HG03025 (cell line): Measurements from ENCODE around the gene FGFR2.

ENCODE experiments used
- ATAC-seq: cut with Tn5 transposase; IDR thresholded peaks from one replicate; pipeline ENCODE4 v1.9.1; 2021; ENCODE audit warnings: mild to moderate bottlenecking, moderate library complexity; ENCODE audit not compliant: unreplicated experiment, low FRiP score

The FGFR2 gene

GRCh38 chr10:121611393-121612159 is 13.3 kb upstream of the FGFR2 start:
- no peak for ATAC-seq

- ATAC-seq = no peak
These were observed 12.6 kb upstream of the FGFR2 start for GRCh38 chr10:121610798-121611323.

DNA sequence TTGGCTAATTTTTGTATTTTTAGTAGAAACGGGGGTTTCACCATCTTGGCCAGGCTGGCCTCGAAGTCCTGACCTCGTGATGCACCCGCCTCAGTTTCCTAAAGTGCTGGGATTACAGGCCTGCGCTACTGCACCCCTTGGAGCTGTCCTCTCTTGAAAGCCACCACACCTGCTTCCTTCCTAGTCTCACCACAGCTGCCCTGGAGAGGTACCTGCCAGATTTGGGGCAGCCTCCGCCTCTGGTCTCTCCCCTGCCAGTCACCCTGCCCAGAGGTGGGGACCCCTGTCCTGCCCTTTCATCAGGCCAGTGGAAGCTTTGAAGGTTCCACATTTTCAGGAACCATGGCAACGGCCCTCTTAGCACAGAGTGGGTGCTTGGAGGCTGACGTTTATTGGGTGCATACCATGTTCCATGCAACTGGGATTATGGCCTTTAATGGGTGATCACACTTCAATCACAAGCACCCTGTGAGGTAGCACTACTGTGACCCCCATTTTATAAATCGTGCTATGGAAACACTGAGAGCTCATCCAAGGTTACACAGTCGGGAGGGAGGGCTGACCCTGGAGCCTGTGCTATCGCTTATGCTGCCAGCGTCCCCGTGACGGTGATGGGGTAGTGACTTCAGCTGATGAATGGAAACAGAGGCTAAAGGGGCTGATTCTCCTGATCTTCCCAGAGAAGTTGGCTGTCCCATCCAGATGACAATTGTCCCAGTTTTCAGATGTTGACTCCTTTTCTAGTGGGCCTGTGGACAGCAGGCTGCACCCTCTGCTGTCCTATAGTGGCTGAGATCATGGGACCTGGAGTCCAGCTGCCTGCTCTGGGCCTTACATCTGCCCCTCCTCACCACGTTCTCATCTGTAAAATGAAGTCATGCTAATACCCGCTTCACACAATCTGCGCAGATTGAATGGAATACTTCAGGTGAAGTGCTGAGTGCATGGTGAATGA is 11.5 kb upstream of the FGFR2 start:
- ATAC-seq = no peak

DNA sequence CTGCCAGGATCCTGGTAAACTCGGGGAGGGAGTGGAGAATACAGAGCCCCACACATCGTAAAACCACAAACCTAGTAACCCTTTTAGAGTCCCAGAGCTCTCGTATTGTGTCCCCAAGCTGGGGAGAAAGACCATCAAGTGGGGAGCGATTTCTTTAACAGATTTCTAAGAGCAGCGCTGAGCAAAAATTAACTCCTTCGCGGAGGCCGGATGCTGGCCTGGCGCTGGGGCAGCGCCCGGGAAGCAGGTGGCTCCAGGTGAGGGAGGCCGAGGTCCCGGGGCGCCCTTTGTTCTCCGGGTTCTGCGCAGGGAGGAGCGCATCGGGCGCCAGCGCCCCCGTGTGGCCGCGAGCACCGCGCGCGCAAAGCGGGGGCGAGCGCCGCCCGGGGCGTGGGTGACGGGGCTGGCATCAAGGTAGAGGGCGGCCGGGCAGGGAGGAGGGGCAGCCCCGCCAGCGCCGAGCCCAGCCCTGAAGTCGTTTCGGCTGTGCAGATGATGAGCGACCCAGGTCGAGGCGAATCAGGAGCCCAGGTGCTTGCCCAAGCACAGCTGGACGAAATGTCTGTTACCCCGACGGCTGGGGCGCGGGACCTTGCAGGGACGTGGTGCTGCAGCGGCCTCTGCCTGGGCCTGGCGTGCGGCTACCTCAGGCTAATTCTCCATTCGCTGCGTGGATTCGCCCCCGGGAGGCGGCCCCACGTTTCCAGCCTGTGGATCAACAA is 10.4 kb upstream of the FGFR2 start:
- no peak for ATAC-seq

- ATAC-seq = no peak
These were observed 9.2 kb upstream of the FGFR2 start for GRCh38 chr10:121607310-121608055.

GRCh38 chr10:121605708-121606107 is 7.5 kb upstream of the FGFR2 start:
- no peak for ATAC-seq

- ATAC-seq = no peak
These were observed 3.2 kb upstream of the FGFR2 start for GRCh38 chr10:121601458-121601857.

- ATAC-seq = no peak
These were observed 2.4 kb upstream of the FGFR2 start for GRCh38 chr10:121600611-121601010.

DNA sequence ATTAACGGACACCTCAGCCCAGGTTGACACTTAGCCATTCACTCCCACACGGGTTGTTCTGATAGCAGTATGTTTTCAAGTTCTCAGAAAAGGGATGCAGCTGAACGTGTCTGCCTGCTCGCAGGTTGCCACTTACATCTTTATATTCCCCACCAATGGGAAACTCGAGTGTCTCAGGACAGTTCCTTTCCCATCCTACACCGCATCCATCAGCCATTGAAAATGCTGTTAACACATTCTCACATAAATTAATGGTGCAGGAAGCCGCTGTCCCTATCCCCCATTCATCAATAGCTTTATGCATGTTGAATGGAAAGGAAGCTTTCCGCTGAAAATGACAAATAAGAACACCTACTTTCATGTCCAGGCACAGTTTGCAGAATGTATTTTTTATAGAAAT is 1.7 kb upstream of the FGFR2 start:
- ATAC-seq = no peak

- no peak for ATAC-seq
These were observed 561 bp downstream of the FGFR2 start for GRCh38 chr10:121597504-121598262.

DNA sequence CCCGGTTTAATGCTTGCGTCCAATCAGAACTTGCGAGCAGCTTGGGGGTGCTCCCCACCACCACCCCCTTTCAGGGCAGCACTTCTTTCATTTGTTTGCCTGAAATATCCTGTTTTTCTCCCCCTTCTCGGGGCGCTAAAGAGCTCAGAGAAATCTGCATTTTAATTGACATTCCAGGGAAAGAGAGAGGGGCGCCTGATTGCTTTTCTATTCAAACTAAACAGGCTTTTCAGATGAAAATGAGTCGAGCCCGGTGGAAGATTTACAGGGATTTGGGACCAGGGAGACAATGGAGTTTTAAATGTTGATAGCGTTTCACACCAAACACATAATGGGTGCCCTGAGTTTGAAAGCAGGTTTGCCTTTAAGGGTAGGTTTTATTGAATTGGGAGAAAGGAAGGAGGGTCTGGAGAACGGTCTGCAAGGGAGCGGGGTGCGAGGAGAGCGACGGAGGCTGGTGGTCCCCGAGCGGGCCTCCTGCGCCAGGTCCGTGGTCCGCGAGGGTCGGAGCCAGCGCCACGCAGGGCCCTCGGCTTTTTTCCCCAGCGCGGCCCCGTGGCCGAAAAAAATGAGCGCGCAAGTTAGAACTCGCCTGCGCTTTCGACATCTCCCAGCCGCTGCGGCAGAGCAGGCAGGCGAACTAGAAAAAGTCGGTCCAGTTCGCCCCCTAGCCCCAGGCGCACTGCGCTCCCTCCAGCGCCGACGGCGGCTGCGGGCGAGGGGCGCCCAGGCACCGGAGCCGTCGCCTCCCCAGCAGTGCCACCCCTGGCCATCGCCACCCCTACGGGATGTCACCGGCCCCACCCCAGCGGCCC is 1.3 kb downstream of the FGFR2 start:
- ATAC-seq = no peak

DNA sequence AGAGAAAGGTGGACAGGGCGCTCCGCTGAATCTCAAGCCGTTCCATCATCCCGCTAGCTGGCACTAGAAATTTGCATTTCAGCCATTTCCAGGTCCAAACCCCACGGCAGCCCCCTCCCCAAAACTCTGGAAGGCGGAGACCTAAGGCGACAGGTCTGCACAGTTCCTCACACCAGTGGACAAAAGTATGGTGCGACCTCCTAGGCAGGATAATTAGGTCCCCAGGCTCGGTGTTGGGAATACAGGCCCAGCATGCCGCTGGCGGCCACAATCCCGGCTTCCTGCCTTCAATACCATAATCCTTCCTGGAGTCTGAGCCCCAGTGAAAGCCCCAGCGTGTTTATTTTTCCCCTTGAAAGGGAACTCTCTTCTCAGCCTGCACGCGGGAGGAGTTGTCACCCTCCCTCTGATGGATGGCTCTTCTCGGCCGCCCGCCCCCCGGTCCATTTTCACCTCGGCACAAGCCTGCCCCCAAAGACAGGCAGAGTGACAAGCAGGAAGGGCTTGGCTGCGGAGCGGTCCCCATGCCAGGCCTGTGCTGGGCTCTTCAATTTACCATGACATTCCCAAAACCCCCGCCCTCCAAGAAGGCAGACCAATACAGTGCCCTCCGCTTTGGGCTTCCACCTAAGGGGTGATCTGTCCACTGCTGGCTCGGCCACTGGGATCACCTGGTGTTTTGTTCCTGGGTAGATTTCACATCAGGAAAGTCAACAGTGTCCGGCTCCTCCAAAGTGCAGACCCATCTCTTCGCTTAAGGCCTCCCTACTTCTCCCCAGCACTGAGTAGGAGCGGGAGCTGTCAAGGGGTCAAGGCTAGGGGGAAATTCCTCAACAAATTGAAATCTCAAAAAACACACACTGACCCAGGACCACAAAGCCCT is 2.2 kb downstream of the FGFR2 start:
- ATAC-seq = no peak

DNA sequence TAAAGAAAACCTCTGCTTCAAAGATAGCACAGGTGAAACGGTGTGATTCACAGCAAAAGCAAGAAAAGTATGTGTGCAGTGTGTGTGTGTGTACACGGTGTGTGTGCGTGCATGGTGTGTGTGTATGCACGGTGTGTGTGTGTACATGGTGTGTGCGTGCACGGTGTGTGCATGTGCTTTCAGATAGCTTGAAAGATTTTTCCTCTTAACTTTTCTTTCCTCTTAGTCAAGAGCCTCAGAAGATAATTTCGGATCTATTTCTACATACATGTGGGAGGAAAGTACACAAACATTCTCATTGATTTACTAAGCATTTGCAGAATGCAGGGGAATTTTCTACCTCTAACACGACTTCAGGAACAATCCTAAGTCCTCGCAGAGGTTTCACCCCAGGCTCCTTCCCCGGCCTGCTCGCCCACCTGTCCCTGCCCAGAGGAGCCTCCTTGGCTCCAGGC is 2.9 kb downstream of the FGFR2 start:
- no peak for ATAC-seq

GRCh38 chr10:121594623-121595350 is 3.5 kb downstream of the FGFR2 start:
- no peak for ATAC-seq

GRCh38 chr10:121594076-121594475 is 4.2 kb downstream of the FGFR2 start:
- no peak for ATAC-seq

GRCh38 chr10:121593281-121594075 is 4.8 kb downstream of the FGFR2 start:
- ATAC-seq = no peak
